Activated gamma-delta T cell treated with anti-CD3 and anti-CD28 coated beads, Interleukin-2, amount 50 U/mL, for 16 hours (primary cell): ENCODE measurements around the gene FAM177B.

Experiments used
- DNase-seq: peaks from one replicate; pipeline ENCODE4 v3.0.0-alpha.2; 2020; ENCODE audit warnings: low read depth

Gene FAM177B

GRCh38 chr1:222786121-222786520, 49.1 kb downstream of the FAM177B start:
- DNase-seq: no peak

GRCh38 chr1:222787729-222788128, 50.7 kb downstream of the FAM177B start:
- no peak for DNase-seq

GRCh38 chr1:222788402-222789156, 51.6 kb downstream of the FAM177B start:
- no peak for DNase-seq

GRCh38 chr1:222790115-222790514, 53.1 kb downstream of the FAM177B start:
- no peak for DNase-seq

GRCh38 chr1:222790520-222790919, 53.5 kb downstream of the FAM177B start:
- DNase-seq: no peak

- DNase-seq: no peak
Observed at GRCh38 chr1:222791006-222791710, 54.2 kb downstream of the FAM177B start.

- no peak for DNase-seq
Observed at GRCh38 chr1:222792744-222793143, 55.7 kb downstream of the FAM177B start.

GRCh38 chr1:222794656-222795474, 57.9 kb downstream of the FAM177B start:
- DNase-seq: no peak

GRCh38 chr1:222798116-222798515, 61.1 kb downstream of the FAM177B start:
- no peak for DNase-seq

- no peak for DNase-seq
Observed at GRCh38 chr1:222798975-222799374, 62.0 kb downstream of the FAM177B start.
